Stimulated activated CD4-positive, alpha-beta T cell treated with anti-CD3 and anti-CD28 coated beads, Interleukin-1b, Interleukin-23, amount 100 ng/mL, for 48 hours (primary cell): ENCODE data around the gene ZNF423.

Experiments used
- DNase-seq: peaks from one replicate; pipeline ENCODE4 v3.0.0-alpha.2; 2020

ZNF423 gene

DNA sequence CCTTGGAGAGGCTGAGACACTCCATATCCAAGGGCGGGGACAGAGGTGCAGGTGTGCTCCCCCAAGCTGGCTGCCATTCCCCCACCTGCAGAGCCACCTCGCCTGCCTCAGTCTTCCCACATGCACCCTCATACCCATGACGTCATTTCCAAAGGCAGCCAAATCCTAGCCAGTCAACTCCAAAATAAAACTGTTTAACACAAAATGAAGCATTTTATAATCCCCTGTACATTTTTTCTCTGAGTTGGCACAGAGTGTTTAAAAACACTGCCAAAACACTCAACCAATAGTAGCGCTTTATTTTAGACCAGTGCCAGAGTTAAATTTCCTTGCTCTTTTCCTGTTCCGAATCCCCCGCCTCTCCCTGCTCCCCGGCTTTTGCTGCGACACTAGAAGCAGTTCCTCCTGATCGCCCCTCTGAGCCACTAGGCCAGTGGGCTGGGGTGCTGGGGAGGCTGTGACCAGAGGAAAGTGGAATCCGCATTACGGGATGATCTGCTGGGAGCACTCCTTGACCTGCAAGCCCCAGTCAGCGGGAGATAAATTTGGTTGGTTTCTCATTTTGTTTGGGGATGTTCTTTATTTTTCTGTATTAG, 139.5 kb downstream of the ZNF423 start:
- no peak for DNase-seq

DNA sequence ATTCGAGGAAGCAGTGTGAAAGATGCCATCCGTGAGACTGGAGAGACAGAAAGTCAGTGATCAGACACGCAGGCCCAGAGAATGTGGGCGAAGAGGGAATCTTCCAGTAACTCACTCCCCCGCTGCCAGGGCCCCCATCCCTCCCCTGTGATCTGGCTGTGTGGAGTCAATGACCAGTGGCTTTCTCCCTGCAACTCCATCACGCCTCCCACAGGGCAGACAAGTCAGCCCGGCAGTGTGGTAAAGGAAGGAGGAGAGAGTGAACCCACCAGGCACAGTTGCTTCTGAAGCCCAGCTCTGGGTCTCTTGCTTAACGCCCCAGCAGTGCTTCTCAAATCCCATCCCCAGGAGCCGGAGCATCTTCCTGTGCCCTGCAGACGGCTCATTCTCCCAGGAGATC, 142.1 kb downstream of the ZNF423 start:
- no peak for DNase-seq

DNA sequence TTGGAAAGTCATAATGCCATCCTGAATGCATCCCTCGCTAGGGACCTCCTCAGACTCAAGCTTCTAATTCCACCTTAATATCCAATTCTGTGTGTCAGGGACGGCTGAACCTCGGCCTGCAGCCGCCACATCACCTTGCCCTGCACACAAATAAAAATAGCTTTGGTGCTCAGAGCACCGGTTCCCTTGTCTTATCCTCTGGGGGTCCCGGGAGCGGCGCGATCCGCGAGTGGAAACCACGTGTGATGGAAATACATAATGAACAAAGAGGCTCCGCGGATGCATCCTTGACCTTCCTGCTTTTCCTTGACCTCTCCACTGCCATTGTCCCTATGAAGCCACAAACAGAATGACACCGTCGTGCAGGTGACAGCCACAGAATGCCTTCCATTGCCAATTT, 143.4 kb downstream of the ZNF423 start:
- no peak for DNase-seq

DNA sequence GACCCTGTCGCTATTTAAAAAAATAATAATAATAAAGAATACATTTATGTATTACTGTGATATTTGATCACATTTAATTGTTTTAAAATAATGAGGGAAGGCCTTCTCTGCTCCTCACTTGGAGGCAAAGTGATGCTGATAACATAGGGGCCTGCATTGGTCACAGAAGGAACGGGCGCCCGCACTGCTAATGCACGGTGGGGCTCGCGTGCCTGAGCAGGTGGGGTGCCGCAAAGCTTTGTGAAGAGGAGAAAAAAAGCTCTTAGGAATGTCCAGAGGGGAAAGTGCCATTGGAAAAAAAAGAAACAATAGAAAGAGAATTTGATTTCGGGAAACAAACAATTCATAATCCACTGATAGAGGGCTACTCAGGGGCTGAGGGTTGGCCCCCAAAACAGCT, 143.8 kb downstream of the ZNF423 start:
- no peak for DNase-seq

DNA sequence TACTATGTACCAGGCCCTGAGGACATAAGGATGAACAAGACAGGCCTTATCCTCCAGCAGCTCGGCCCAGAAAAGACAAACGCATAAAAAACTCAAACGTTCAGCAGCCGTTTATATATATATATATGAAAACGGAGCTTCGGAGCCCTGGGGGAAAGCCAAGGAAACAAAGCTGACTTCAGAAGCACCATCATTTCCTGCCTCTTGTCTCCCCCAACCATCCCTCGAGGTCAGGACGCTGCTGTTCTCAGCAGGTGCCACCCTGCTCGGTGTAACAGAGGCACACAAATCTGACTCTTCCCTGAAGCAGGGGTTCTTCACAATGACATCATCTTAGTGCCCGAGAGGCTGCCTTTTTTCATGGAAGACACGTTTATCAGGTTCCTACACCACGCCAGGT, 146.9 kb downstream of the ZNF423 start:
- no peak for DNase-seq

DNA sequence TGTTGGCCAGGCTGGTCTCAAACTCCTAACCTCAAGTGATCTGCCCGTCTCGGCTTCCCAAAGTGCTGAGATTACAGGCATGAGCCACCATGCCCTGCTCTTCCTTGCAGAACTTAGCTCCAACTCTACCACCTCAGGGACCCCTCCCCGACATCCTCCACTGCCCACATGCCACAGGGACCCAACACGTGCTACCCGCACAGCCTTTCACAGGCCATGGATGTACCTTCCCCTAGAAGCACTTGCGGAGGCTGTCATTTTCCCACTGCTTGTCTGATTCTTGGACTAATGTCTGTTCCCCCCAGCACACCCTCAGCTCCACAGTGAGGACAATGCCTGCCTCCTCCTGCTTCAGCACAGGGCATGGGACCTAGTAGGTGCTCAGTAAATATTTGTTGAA, 147.4 kb downstream of the ZNF423 start:
- DNase-seq: no peak

DNA sequence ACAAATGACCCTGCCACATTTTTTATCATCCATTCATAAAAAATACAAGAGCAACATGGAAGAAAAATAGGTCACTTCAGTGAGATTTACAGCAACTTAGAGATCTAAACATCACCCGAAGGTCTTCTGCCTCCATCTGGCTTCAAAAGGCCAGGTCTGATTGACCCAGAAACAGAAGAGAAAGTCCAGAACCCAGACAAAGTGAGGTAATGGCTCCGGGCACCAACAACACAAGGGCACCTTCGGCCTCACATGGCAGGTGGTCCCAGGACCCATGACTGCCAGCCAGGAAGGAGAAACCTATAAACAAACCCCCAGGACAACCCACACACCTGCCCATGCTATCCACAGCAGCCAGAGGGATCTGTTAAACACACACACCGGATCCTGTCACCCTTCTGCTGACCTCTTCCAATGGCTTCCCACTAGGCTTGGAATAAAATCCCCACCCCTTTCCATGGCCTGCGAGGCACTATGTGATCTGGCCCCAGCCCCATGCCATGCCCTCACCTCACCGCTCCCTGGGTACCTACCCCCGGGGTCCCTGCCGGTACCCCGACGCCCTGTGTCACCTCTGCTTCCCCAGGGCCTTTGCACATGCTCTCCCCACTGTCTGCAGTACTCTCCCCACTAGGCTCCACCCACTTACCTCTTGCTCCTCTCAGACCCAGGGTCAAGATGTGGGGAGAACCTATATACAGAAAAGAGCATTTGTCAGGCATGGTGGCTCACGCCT, 149.1 kb downstream of the ZNF423 start:
- no peak for DNase-seq

DNA sequence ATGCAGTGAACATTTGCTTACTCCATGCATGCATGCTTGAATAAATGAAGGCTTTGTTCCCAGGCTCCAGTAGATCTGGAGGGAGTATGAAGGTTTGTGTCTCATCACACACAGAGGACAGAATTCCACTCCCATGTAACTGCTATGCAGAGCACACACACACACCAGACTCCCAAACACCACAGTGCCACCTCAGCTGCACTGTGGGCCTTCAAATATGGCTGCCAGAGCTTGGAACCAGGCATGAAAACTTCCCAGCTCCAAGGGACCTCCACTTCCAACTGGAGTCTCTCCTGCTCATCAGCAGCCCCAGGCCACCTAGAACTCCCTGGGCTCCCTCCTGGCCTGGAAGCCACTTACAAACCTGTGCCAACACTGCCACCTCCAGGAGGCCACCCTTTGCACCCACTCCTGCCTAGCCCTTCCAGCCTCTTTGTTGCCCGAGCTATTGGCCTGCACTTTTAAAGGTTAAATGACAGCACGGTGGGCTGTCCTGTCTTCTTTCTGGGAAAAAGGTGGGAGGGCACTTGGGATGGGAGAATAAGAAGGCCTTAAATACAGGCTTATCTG, 151.2 kb downstream of the ZNF423 start:
- DNase-seq: no peak

DNA sequence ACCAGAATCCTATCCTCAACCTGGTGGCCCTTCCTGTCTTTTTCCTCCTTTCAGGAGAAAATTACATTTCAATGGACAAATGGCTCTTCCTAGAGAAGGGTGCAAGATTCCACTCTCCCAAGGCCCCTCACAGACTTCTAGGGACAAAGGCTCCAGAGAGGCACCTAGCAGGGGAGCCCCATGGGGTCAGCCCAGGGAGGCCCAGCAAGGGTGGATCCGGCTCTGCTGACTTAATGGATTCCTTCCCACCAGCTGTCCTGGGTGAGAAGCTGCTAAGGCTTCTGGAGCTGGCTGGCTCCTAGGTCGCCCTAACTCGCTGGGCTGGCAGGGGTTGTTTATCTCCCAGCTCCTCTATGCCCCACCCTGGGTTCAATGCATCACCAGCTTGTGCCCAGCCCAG, 152.4 kb downstream of the ZNF423 start:
- no peak for DNase-seq

DNA sequence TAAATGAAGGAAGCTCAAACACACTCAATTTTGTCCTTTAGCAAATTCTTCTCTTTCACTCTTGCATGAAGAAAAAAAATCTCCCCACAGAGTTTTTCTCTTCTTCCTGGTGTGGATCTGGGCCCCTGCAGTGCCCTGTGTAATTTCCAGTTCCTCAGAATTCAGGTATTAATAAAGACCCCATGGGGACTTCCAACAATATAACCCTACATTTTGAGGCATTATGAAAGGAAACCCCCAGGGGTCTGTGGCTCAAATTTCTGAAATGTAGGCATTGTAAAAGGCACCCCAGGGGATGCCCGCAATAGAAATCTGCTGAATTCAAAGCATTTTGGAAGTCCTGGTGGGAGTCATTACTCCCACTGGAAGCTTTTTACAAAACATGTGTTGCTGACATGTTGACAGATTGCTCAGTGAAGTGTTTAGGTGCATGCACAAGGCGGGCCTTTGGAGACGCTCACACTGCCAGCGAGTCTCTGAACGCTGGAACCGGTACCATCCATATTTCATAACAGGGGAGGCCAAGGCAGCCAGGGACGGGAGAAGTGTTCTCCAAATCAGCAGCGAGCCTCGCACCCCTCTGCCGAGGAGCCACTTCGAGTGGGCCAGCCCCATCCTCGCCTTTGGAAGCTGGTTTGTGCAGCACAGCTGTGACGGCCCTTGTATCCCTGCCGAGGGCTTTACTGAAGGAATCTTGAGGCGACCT, 154.0 kb downstream of the ZNF423 start:
- no peak for DNase-seq

DNA sequence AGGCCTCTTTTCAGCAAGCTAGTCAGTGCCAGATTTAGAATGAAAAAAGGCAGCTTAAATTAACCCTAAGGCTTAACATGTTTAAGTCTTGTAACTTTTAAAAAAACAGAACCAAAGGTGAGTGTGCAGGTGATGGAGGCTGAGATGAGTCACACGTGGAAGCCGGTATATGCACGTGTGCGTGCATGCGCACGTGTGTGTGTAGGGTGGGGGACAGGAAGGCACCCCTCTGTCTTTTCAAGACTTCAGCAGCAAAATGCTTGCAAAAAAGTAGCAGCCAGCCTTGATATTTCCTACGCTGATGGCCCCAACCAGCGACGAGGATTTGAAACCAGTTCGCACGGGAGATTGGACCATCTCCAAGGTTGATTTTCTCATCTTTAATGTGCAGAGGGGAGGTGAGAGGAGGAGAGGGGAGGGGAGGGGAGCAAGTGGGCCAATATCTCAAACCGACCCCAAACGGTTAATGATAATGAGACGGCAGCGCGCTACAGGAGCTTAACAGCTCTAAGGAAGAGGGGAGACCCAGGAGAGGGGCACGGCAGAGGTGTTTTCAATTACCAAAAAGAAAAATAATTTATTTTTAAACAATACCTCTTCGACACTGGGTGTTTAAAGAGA, 154.7 kb downstream of the ZNF423 start:
- no peak for DNase-seq

DNA sequence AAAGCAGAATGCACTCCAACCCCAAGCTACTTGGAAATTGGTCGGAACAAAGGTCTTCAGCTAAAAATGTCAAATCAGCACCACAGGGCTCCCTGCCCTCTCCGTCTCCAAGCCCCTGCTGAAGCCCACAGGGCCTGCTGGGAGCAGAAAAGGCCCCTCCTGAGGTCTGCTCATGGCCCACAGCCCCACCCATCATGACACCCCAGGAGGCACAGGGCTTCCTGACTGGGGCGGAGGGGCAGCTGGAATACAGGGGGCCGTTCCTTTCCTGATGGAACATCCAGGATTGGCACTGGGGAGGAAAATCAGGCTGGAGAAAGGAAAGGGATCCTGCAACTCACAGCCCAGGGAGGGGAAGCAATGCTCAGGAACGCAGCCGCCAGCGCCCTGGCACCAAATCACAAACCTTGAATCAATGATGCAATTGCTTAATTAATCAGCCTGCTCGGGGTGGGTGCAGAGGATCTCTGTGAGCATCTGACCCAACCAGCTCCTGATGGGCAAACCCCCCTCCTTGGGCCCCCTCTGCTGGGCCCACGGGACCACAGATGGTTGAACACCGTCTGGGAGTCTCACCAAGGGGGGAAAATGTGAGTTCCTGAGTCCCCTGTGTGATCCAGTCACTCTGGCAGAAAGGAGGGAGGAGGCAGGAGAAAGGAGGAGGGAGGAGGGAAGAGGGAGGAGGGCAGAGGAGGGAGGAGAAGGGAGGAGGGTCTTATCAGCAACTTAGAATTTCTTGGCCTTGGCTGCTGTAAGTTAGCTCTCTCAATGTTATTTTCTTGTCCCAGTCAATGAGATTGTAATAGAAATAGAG, 155.5 kb downstream of the ZNF423 start:
- DNase-seq: no peak

DNA sequence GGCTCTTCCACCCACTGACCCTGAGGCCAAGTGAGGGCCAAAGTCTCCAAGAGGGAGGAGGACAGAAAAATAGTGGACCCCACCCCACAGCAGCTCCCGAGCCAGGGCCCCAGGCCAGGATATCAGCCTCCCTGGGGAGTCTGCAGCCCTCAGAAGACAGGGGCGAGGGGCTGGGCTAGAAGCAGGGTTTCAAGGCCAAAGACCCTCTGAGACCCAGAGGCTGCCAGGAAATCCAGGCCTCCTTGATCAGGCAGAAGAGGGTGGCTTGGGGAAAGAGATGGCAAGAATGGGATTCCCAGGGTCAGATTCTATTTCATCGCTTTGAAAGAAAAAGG, 156.1 kb downstream of the ZNF423 start:
- DNase-seq: no peak

DNA sequence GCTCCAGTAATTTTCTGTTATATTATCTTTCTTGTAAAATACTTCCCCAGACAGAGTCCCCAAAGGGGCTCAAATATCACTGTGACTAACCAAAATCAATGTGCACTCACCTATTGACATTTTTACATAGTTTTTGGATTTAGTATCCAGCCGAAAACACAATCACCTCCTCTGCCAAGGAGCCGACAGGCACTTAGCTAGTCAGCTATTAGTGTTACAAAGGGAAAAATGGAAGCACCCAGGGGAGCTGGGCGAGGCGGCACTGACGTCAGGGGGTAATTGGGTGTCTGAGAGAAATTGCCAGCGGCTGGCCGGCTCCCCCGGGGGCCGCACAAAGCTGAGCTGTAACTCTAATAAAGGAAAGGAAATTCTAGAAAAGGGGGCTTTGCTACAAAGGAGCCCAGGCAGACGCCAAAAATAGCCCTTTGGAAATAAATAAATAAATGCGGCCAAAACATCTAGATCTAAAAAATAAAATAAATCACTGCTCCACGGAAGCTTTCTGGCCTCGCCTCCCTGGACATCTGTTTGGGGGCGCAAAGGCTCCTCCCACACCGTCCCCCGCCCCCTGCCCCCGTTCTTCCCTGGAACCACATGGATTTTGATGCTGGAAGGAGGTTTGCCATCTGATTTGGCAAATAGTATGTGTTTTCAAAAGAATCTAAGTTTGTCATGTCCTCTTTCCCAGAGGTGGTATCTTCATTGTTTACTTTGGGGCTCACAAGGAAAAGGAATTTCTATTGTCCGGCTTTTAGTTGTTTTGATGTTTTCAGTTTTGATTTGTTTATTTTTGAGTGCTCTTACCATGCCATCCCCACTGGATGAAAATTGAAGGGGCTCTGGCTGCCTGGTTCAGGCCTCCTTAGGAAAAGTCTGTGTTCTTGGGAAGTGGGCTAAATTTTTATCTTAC, 156.7 kb downstream of the ZNF423 start:
- no peak for DNase-seq

DNA sequence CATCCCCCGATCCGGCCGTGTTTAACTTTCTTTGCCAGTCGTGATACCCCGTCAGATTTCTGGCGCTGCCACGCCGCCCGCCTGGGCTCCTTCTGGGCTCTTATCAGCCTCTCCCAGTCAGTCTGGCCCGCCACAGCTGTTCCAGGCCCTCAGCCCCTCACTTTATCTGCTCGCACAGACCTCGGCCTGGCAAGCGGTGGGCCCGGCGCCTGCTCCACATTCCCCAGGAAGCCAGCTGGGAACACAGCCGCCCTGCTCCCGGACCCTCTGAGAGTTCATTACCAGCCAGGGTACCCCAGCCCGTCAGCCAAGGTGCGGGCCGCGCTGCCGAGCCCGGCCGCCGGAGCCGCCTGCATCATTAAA, 157.5 kb downstream of the ZNF423 start:
- DNase-seq: no peak

DNA sequence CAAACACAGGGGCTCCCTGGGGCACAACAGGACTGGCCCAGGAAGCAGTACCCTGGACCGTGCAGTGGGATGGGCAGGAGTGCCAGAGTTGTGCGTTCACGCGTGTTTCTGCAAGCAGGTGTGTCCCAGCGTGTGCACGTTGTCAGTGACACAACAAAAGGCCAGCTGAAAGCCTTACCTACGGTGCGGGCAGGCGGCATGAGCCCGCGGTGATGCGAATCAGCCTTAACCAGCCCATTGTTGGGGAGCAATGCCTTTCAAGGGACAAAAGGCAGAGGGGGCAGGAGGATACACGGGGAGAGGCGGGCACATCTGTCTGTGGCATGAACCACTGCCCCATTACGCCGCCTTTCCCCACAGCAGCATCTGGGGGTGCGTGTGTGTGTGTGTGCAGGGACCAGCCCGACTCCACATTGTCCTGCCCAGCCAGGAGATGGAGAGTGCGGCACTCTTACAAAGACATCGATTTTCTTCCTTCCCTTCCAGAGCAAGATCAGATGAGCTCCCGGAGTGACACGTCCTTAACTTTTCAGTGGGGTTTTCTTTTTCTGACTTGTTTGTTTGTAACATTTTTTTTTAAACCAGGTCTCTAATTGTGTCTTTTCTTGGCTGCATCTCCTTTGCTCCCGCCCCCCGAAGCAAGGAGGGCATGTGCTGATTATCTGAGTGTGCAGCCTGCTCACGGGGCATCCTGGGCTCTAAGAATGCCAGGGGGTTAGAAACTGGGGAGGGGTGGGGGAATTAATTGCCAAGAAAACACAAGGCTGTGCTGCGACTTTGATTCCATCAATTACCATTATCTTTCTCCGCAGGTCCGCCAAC, 158.1 kb downstream of the ZNF423 start:
- no peak for DNase-seq

DNA sequence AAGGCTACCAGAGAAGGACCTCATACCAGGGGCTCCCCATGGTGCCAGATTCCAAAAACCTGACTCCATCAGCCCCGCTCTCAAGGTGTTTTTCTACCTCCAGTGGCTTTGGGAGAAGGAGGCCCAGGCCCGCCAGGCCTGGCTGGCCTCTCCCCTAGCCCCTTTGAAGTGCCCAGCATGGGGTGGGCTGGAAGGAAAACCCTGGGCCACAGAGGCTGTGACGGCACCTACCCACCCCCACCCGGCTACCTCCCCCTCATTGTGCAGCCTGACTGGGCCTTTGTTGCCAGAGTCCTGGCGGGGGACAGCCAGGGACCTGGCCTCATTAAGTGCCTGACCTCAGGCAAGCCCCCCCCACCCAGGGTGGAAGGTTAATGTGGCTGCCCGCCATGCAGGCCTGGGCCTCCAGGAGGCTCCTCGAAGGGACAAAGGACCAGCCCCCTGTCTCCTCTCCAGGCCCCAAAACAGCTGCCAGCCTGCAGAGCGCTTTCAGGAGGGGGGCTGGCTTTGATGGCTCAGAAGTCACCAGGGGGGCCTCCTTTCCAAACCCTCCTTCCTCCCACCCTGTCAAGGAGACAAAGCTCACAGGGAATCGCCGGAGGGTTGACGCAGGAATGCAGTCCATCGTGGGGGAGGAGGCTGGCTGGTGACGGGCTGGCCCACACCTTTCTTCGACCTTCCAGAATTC, 159.4 kb downstream of the ZNF423 start:
- no peak for DNase-seq

DNA sequence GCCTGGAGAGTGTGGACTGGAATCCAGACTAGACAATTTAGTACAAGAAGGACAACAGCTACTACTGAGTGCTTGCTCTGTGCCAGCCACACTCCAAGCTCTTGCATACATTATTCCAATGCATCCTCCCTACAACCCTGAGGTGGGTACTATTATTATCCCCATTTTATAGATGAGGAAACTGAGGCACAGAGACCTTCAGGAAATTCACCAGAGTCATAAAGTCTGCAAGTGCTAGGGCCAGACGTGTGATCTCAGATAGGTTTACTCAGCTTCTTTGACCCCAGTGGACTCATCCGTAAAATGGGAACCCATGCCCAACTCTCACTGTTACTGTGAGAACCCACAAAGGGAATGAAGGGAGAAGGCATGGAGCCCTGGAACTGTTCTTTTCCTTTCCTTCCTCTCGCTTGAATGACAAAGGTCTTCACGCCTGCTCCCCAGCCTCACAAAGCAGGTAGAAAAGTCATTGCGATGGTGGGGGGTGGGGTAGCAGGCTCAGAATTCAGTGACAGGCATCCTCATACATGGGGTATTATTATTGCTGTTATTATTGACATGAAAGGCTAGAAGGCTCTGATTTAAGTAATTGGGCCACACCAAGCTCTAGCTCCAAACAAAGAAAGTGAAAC, 160.0 kb downstream of the ZNF423 start:
- no peak for DNase-seq

DNA sequence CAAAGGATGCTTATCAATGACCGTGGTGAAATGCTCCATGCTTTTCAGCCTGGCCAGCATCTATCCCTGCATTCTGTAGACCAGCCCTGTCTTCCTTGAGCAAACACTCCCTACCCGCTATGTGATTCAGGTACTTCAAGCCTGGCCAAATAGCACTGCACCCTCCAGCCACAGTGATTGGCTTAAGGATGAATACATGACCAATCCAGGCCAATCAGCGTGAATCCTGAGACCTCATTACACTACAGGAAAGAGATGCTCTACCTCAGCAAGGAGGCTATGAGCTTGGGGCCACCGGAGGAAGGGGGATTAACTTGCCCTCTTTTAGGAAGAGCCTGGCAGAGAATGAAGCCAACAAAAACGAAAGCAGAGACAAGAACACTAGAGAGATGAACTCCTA, 162.5 kb downstream of the ZNF423 start:
- no peak for DNase-seq

DNA sequence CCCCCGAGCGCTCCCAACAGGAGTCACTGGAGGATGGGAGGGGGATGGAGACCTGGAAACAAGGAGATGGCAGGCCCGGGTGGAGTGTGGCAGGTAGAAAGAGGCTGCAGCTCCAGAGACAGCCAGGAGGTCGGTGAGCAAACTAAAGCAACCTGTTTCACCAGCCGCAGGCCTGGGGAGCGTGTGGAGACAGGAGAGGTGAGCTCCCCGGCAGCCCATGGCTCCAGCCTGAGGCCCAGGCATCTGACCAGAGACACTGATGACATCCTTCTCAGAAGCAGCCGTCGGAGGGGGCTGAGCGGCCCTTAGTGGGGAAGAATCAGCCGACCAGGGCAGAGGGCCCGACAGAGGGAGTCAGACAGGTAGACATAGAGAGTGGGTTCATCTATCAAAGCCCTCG, 165.1 kb downstream of the ZNF423 start:
- no peak for DNase-seq
